A549 treated with CORT108297 at 1 μM for 4 hours (cell line): Measurements from ENCODE around the gene ASB11. TPM values are rescaled to one million over a fixed set of nuclear protein-coding genes. Genes with fewer than 3 reads are reported as not detected.

Experiments used
- total RNA-seq: library from RNA; stranded (reverse); fragments of 200-300 nt; extraction: Qiagen RNA extraction; gene quantifications from 5 replicates; pipeline ENCODE4 v1.2.3, GENCODE V29; 2022

Gene ASB11, protein sequence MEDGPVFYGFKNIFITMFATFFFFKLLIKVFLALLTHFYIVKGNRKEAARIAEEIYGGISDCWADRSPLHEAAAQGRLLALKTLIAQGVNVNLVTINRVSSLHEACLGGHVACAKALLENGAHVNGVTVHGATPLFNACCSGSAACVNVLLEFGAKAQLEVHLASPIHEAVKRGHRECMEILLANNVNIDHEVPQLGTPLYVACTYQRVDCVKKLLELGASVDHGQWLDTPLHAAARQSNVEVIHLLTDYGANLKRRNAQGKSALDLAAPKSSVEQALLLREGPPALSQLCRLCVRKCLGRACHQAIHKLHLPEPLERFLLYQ
- not detected in 5 replicates for total RNA-seq

DNA sequence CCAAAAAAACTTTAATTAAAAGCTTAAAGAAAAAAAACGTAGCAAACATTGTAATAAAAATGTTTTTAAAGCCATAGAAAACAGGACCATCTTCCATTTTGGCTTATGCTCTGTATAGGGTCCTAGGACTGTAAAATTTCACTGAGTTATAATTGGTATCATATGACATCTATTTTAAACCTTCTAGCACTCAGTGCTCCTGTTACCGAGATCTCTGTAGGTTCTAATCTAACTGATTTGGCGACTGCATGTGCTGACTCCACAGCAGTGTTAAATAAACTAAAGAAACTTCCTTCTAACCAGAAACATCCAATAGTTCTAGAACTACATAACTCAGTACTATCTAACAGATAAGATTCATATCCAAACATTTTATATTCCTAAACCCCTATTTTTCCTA lies at the start of gene ASB11:
Gene ASB11 (minus strand): TSS at position 132 of the 400 bp plus-strand sequence. CDS start 35 bp downstream, at position 97.

DNA sequence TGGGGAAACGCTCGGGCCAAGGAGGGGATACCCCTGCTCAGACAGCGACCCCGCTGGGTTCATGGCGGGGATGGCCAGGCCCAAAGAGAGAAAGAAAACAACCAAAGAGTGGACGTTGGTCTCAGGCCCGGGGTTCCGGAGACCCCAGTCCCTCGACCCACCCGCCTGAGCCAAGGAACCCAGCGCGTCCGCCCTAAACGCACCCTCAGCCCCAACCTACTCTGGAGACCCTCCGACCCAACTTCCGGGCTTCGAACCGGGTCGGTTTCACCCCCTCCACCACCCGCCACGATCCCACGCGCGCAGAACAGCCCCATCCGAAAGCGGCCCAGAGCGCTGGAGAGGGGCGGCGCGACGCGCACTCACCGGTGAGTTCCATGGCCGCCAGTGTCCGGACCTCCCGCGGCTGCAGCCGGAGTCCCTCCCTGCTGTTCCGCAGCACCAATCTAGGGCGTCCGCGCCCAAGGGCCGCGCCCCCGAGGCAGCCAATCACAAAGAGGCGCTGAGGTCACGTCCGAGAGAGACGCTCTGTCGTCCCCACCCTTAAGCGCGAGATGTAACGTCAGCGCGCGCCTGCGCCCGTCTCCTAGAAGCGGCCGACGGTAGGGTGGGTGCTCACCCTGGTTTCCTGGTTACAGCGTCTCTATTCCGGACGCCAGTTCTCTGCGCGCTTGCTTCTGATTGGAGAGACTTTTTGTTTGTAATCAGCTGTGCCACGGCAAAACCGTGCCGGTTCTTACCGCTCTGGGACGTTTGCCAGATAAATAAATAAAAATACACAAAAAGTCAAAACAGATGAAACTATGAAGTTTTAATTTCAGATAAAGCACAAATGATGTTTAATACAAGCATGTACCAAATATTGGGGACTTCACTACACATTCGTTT lies 19.9 kb upstream of the ASB11 start, which contains the start of gene PIGA:
Gene PIGA (minus strand): TSS at position 389 of the 888 bp plus-strand sequence. CDS start 3,593 bp downstream, outside the sequence.

DNA sequence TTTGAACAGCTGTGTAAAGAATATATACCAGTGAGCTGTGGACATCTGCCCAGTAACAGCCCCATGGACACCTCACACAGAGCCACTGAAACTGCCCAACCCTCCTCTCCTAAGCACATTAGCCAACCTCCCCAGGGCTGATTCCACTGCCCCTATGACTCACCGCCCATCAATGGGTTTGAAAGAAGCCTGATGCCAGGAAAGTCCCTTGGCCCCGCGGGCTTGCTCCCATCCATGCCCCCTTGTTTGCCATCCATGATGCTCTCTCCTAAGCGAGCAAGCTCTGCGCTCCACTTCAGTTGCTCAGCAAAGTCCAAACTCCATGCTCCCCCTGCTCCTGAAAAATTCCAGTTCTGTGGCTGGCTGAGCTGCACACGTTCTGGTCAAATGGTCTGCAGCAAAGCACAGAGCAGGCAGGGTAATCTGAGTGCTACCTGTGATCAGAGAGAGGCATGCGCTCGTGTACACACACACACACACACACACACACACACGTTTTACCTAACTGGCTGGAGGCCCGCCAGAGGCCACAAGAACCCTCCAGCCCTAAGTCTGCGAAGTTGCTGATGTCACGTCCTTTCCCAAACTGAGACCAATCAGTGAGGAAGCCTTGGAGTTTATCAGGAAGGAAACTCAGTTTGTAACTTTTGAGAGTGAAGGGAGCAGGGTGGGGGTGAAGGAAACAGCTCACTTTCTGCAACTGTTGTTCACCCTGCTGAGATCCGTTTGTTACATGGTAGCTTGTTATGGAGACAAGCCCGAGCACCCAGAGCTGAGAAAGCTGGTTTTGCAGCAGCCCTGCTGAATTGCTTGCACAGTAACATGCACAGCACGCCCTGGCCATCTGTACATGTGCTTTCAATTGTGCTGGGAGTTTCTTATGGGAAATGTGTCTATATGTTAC lies 45.6 kb downstream of the ASB11 start, which contains the start of gene ASB9:
Gene ASB9 (minus strand): TSS at position 466 of the 904 bp plus-strand sequence. CDS start 209 bp downstream, at position 257.

Other genes starting within 250 kb of the ASB11 start
- gene ASB9, start 45.6 kb downstream of the ASB11 start, total RNA-seq: 19.0 to 24.3 TPM (median 20.6 TPM) in 5 replicates
- gene PIGA, start 19.9 kb upstream of the ASB11 start, total RNA-seq: 6.0 to 9.9 TPM (median 8.3 TPM) in 5 replicates
- 0.28 to 0.66 TPM (median 0.41 TPM) in 5 replicates for gene VEGFD, start 68.8 kb upstream of the ASB11 start, total RNA-seq
- gene PIR, start 177.7 kb upstream of the ASB11 start, total RNA-seq: 50.2 to 56.4 TPM (median 54.1 TPM) in 5 replicates
- not detected in 5 replicates for gene BMX, start 185.2 kb upstream of the ASB11 start, total RNA-seq